Transverse colon (tissue), 4 donors: ENCODE results near the gene PTTG2. TPM values are rescaled to one million over a fixed set of nuclear protein-coding genes. Genes with fewer than 3 reads are reported as not detected.

Experiments
- DNase-seq: peaks from one replicate; pipeline ENCODE4 v3.0.0-alpha.2; 2019
- H3K27ac ChIP-seq, 4 donors: fragments of 200-600 bp; sonication (generic); 2 replicates each; pipeline ENCODE4 v1.5.1; 2016 to 2018; ENCODE audit warnings: inconsistent platforms in 4 of 4
- H3K27me3 ChIP-seq: fragments of 200-600 bp; sonication (generic); 2 replicates; pipeline ENCODE4 v1.5.1; 2017; ENCODE audit warnings: inconsistent platforms
- H3K36me3 ChIP-seq, 4 donors: fragments of 200-600 bp; sonication (generic); 2 replicates each; pipeline ENCODE4 v1.5.1; 2017 to 2019; ENCODE audit warnings: inconsistent platforms in 4 of 4
- H3K4me1 ChIP-seq, 4 donors: fragments of 200-600 bp; sonication (generic); 2 replicates each; pipeline ENCODE4 v1.5.1; 2017 to 2020; ENCODE audit warnings: inconsistent platforms in 4 of 4
- H3K4me3 ChIP-seq, 4 donors: fragments of 200-600 bp; sonication (generic); 1 replicate in 1 of 4; 2 replicates in 3 of 4; pipeline versions ENCODE4 v1.5.1 to v1.6.1; 2017 to 2019; ENCODE audit warnings: inconsistent platforms in 4 of 4
- H3K9me3 ChIP-seq, 2 donors: fragments of 200-600 bp; sonication (generic); 2 replicates each; pipeline ENCODE4 v1.5.1; 2017 to 2019; ENCODE audit warnings: inconsistent platforms in 2 of 2
- CTCF ChIP-seq, 5 experiments: fragments of 200-600 bp in 3 of 5; fragments of 450-650 bp in 2 of 5; sonication (generic) in 3 of 5; IDR thresholded peaks; 1 replicate in 2 of 5; 2 replicates in 3 of 5; pipeline ENCODE4 v1.5.1; 2016 to 2017; ENCODE audit warnings: antibody characterized with exemption in 5 of 5, inconsistent platforms in 3 of 5, mild to moderate bottlenecking in 2 of 5, moderate library complexity in 1 of 5
- EP300 ChIP-seq: sonication (generic); formaldehyde crosslinking; IDR thresholded peaks from one replicate; pipeline ENCODE4 v1.6.1; 2017; ENCODE audit warnings: antibody characterized with exemption, low read depth
- POLR2A ChIP-seq: fragments of 450-650 bp; IDR thresholded peaks from one replicate; pipeline ENCODE4 v1.6.1; 2016; ENCODE audit warnings: antibody characterized with exemption, mild to moderate bottlenecking, moderate library complexity
- POLR2AphosphoS5 ChIP-seq, 3 donors: sonication (generic); formaldehyde crosslinking; IDR thresholded peaks; one replicate each; pipeline ENCODE4 v1.6.1; 2016; ENCODE audit warnings: antibody characterized with exemption in 3 of 3
- WGBS, 2 donors: methylation state at CpG; one replicate each; pipeline ENCODE4 v1.1.5; 2018; ENCODE audit warnings: low coverage in 1 of 2; 5-methylcytosine and 5-hydroxymethylcytosine counted together
- in situ Hi-C, 4 donors: fragments of 200-750 bp; cut with MboI; loops; one replicate each; pipeline versions ENCODE4 v1.15.0 to v1.15.1; 2017; ENCODE audit warnings: low sequenced_read_pairs in 3 of 4, low pct_ligation_motif_present in 1 of 4, low pct_unique_long_range_greater_than_20kb in 1 of 4
- intact Hi-C: fragments of 100-400 bp; cut with DNase I; formaldehyde crosslinking; loops from one replicate; pipeline ENCODE4 v1.15.1; 2023; ENCODE audit warnings: low total_unique reads
- total RNA-seq, 4 donors: library from RNA; depleted of rRNA; stranded (reverse); fragments of >200 nt; gene quantifications; one replicate each; pipeline ENCODE4 v1.1.0, GENCODE V29; 2016

PTTG2 gene
- total RNA-seq, 4 donors from 2014 or later = 2.6 to 3.8 TPM; not detected in 2

GRCh38 chr4:38004062-38004461 lies 43.9 kb downstream of the PTTG2 start:
- no peak for DNase-seq
- 63 to 72% methylated on average over 1 to 3 of the region's 3 CpGs for WGBS, 2 donors
- intact Hi-C loops = no loop called here
- Histone ChIP-seq H3K27ac (peak overlapping the region; percentile 23 to 73 (median 66)), H3K4me3 (no peak overlapping the region), H3K36me3 (no peaks in the 10 kb centered on the region), H3K9me3 (no peaks in the 10 kb centered on the region), H3K4me1 (peaks cover 9 to 37% (median 29%) of the 10 kb centered on the region in 4 donors), H3K27me3 (no peaks in the 10 kb centered on the region)
- TF ChIP-seq POLR2AphosphoS5 (IDR thresholded peaks at IDR 0.05) (no peak), EP300 (no peak), POLR2A (no peak), CTCF (IDR thresholded peaks at IDR 0.05) (no peak)
- in situ Hi-C loops = loop anchor here in 1 of 4 donors (25.0 kb wide), 1 partner anchor 117 kb away; the partner anchor contains the start of gene TBC1D1

- no peaks in the 10 kb centered on the region for H3K27me3 ChIP-seq
- in situ Hi-C loops = loop anchor here in 1 of 4 donors (25.0 kb wide), 1 partner anchor 118 kb away; the partner anchor contains the start of gene TBC1D1
- no peak for TF ChIP-seq CTCF (IDR thresholded peaks at IDR 0.05)
- TF ChIP-seq POLR2AphosphoS5 (IDR thresholded peaks at IDR 0.05) = no peak
- no peak for TF ChIP-seq EP300
- TF ChIP-seq POLR2A = no peak
- H3K9me3 ChIP-seq = no peaks in the 10 kb centered on the region
- H3K27ac ChIP-seq = peak overlapping the region; percentile 30 to 73 (median 66)
- no peaks in the 10 kb centered on the region for H3K36me3 ChIP-seq
- intact Hi-C loops = no loop called here
- DNase-seq = no peak
- 60 to 76% methylated on average over 3 to 6 of the region's 6 CpGs for WGBS, 2 donors
- H3K4me1 ChIP-seq = peaks cover 9 to 37% (median 22%) of the 10 kb centered on the region in 4 donors
- H3K4me3 ChIP-seq = no peak overlapping the region
These were observed 44.7 kb downstream of the PTTG2 start for GRCh38 chr4:38004887-38005286.

GRCh38 chr4:38005637-38006036 lies 45.4 kb downstream of the PTTG2 start:
- TF ChIP-seq POLR2A = no peak
- no peak for TF ChIP-seq EP300
- TF ChIP-seq POLR2AphosphoS5 (IDR thresholded peaks at IDR 0.05) = no peak
- no peak for TF ChIP-seq CTCF (IDR thresholded peaks at IDR 0.05)
- no peaks in the 10 kb centered on the region for H3K9me3 ChIP-seq
- DNase-seq = no peak
- intact Hi-C loops (no loop called here), in situ Hi-C loops (loop anchor here in 1 of 4 donors (25.0 kb wide), 1 partner anchor 118 kb away; the partner anchor contains the start of gene TBC1D1)
- peak overlapping the region; percentile 30 to 73 (median 66) for H3K27ac ChIP-seq
- H3K4me3 ChIP-seq = no peak overlapping the region
- WGBS, 2 donors = 71 to 90% methylated on average over 2 to 3 of the region's 3 CpGs
- no peaks in the 10 kb centered on the region for H3K27me3 ChIP-seq
- peaks cover 9 to 43% (median 25%) of the 10 kb centered on the region in 4 donors for H3K4me1 ChIP-seq
- no peaks in the 10 kb centered on the region for H3K36me3 ChIP-seq

- no peaks in the 10 kb centered on the region for H3K36me3 ChIP-seq
- TF ChIP-seq CTCF (IDR thresholded peaks at IDR 0.05) (no peak), EP300 (no peak), POLR2A (no peak), POLR2AphosphoS5 (IDR thresholded peaks at IDR 0.05) (no peak)
- WGBS, 2 donors = 71 to 81% methylated on average over 2 to 5 of the region's 5 CpGs
- in situ Hi-C loops (loop anchor here in 1 of 4 donors (25.0 kb wide), 1 partner anchor 120 kb away; the partner anchor contains the start of gene TBC1D1), intact Hi-C loops (no loop called here)
- peak overlapping the region in 2 of 4 donors; percentile 13 to 30 for H3K27ac ChIP-seq
- H3K4me1 ChIP-seq = peaks cover 9 to 61% (median 27%) of the 10 kb centered on the region in 4 donors
- no peak overlapping the region for H3K4me3 ChIP-seq
- no peak for DNase-seq
- no peaks in the 10 kb centered on the region for H3K9me3 ChIP-seq
- no peaks in the 10 kb centered on the region for H3K27me3 ChIP-seq
These were observed 47.4 kb downstream of the PTTG2 start for GRCh38 chr4:38007645-38008044.
